PC-9 (cell line): ENCODE results near the gene ZNF846. TPM values are rescaled to one million over a fixed set of nuclear protein-coding genes. Genes with fewer than 3 reads are reported as not detected.

Experiments
- BruUV-seq: library from RNA; stranded (reverse); fragments of 400-500 nt; replicated peaks from 2 replicates; lab custom pipeline; 2021; lab: Mats Ljungman, UMichigan
- CTCF ChIA-PET: fragments of 300-600 bp; sonication (Branson Sonifier 250); formaldehyde crosslinking; loops from one replicate; lab custom pipeline; 2022; ENCODE audit warnings: antibody characterized with exemption; lab: Charles Lee
- POLR2A ChIA-PET: fragments of 300-600 bp; sonication (Branson Sonifier 250); formaldehyde crosslinking; loops from one replicate; lab custom pipeline; 2022; ENCODE audit warnings: antibody characterized with exemption; ENCODE audit not compliant: unreplicated experiment; lab: Charles Lee
- DNase-seq, 2 experiments: peaks; one replicate each; pipeline versions ENCODE4 v3.0.0 to v3.0.0-alpha.2; 2015 to 2022; ENCODE audit warnings: mixed read lengths in 1 of 2
- H2AFZ ChIP-seq: fragments of 200-600 bp; sonication (generic); 2 replicates; pipeline ENCODE4 v1.8.1; 2017; ENCODE audit warnings: antibody characterized with exemption
- H3F3A ChIP-seq: fragments of 200-600 bp; sonication (generic); 2 replicates; pipeline ENCODE4 v1.8.1; 2017; ENCODE audit warnings: antibody characterized with exemption, mild to moderate bottlenecking, low read depth; ENCODE audit not compliant: insufficient read depth
- H3K27ac ChIP-seq: fragments of 200-600 bp; sonication (generic); 2 replicates; pipeline ENCODE4 v1.6.1; 2016; ENCODE audit warnings: mixed run types
- H3K27me3 ChIP-seq: fragments of 200-600 bp; sonication (generic); 2 replicates; pipeline ENCODE4 v1.6.1; 2016; ENCODE audit warnings: low read depth, mixed run types; ENCODE audit not compliant: insufficient read depth
- H3K36me3 ChIP-seq: fragments of 200-600 bp; sonication (generic); 2 replicates; pipeline ENCODE4 v1.6.1; 2016; ENCODE audit warnings: low read depth, mixed run types
- H3K4me1 ChIP-seq: fragments of 200-600 bp; sonication (generic); replicated peaks from 2 replicates; pipeline ENCODE4 v1.6.1; 2016; ENCODE audit warnings: mixed run types; ENCODE audit not compliant: insufficient read depth
- H3K4me2 ChIP-seq: fragments of 200-600 bp; sonication (generic); 2 replicates; pipeline ENCODE4 v1.6.1; 2017; ENCODE audit warnings: mixed run types
- H3K4me3 ChIP-seq: fragments of 200-600 bp; sonication (generic); 2 replicates; pipeline ENCODE4 v1.6.1; 2016; ENCODE audit warnings: mixed run types
- H3K79me2 ChIP-seq: fragments of 200-600 bp; sonication (generic); 2 replicates; pipeline ENCODE4 v1.6.1; 2017; ENCODE audit warnings: low read depth, mixed run types
- H3K9me2 ChIP-seq: fragments of 200-600 bp; sonication (generic); 2 replicates; pipeline ENCODE4 v1.8.1; 2017; ENCODE audit warnings: mild to moderate bottlenecking; ENCODE audit not compliant: insufficient read depth
- H3K9me3 ChIP-seq: fragments of 200-600 bp; sonication (generic); 2 replicates; pipeline ENCODE4 v1.8.1; 2016; ENCODE audit warnings: low read depth; ENCODE audit not compliant: insufficient read depth
- H4K20me1 ChIP-seq: fragments of 200-600 bp; sonication (generic); 2 replicates; pipeline ENCODE4 v1.8.1; 2017; ENCODE audit not compliant: insufficient read depth
- CTCF ChIP-seq: fragments of 200-600 bp; sonication (generic); conservative IDR thresholded peaks from 2 replicates; pipeline ENCODE4 v1.6.1; 2017; ENCODE audit warnings: mixed run types, antibody characterized with exemption, mild to moderate bottlenecking, moderate library complexity
- EZH2 ChIP-seq: fragments of 200-600 bp; sonication (generic); IDR thresholded peaks from 2 replicates; pipeline ENCODE4 v1.8.0; 2017; ENCODE audit warnings: antibody characterized with exemption, low read depth
- intact Hi-C: fragments of 100-400 bp; cut with micrococcal nuclease; formaldehyde crosslinking; loops from one replicate; pipeline ENCODE4 v1.10.0; 2022; ENCODE audit not compliant: unreplicated experiment
- total RNA-seq: library from RNA; stranded (reverse); gene quantifications from 2 replicates; pipeline ENCODE4 v1.2.3, GENCODE V29; 2021

Gene ZNF846
- total RNA-seq, 1 experiment from 2014 or later = 8.3 TPM

GRCh38 chr19:9796113-9796773 is 27.7 kb upstream of the ZNF846 start:
- no peak overlapping the region for H3K4me3 ChIP-seq
- ChIA-PET POLR2A (no interaction called here), CTCF (interaction anchor here (0.6 to 1.2 kb wide), 2 partner anchors 211 to 366 kb away, joined by 4 to 8 read pairs; partner anchors contain the start of gene ZNF121)
- no peaks in the 10 kb centered on the region for H3K27me3 ChIP-seq
- no peaks in the 10 kb centered on the region for H4K20me1 ChIP-seq
- H3F3A ChIP-seq = peaks cover 51% of the 10 kb centered on the region
- TF ChIP-seq EZH2 (no peak), CTCF (peak; percentile 90)
- H3K36me3 ChIP-seq = no peaks in the 10 kb centered on the region
- no peak overlapping the region for H2AFZ ChIP-seq
- peak overlapping the region; percentile 53; the same call in 1 of the 2 replicates for H3K4me2 ChIP-seq
- H3K9me2 ChIP-seq = no peaks in the 10 kb centered on the region
- intact Hi-C loops = loop anchor here (1.0 to 10.0 kb wide), 4 partner anchors 170 to 660 kb away; no protein-coding TSS in a partner anchor
- H3K27ac ChIP-seq = no peak overlapping the region
- peak; percentile 75 to 93 for DNase-seq
- BruUV-seq = no TSS peak
- H3K4me1 ChIP-seq = peaks cover 31% of the 10 kb centered on the region
- H3K79me2 ChIP-seq = no peaks in the 10 kb centered on the region
- 0 out of 2 replicates have a peak, but pooled peaks cover 3% of the 10 kb centered on the region for H3K9me3 ChIP-seq

GRCh38 chr19:9793071-9793591 is 24.6 kb upstream of the ZNF846 start:
- intact Hi-C loops = loop anchor here (5.0 to 10.0 kb wide), 2 partner anchors 478 to 586 kb away; no protein-coding TSS in a partner anchor
- Histone ChIP-seq H3K4me2 (peak overlapping the region; percentile 55; the same call in 1 of the 2 replicates), H3K9me2 (no peaks in the 10 kb centered on the region), H4K20me1 (no peaks in the 10 kb centered on the region), H3K27me3 (no peaks in the 10 kb centered on the region), H2AFZ (no peak overlapping the region), H3F3A (peaks cover 38% of the 10 kb centered on the region; the same call in 1 of the 2 replicates), H3K79me2 (no peaks in the 10 kb centered on the region), H3K4me3 (peak overlapping the region; percentile 38; the same call in 1 of the 2 replicates), H3K27ac (no peak overlapping the region), H3K9me3 (0 out of 2 replicates have a peak, but pooled peaks cover 3% of the 10 kb centered on the region), H3K36me3 (no peaks in the 10 kb centered on the region), H3K4me1 (peaks cover 32% of the 10 kb centered on the region)
- ChIA-PET POLR2A (interaction anchor here (0.5 kb wide), 1 partner anchor 30 kb away, joined by 4 read pairs; no protein-coding TSS in a partner anchor), CTCF (no interaction called here)
- BruUV-seq = TSS peak; percentile 47
- DNase-seq = no peak
- TF ChIP-seq CTCF = no peak
- no peak for TF ChIP-seq EZH2

- H3K27ac ChIP-seq = no peak overlapping the region
- H3K36me3 ChIP-seq = no peaks in the 10 kb centered on the region
- H4K20me1 ChIP-seq = no peaks in the 10 kb centered on the region
- peak overlapping the region; percentile 68; the same call in 1 of the 2 replicates for H2AFZ ChIP-seq
- BruUV-seq = no TSS peak
- intact Hi-C loops = loop anchor here (1.0 to 10.0 kb wide), 3 partner anchors 27 to 585 kb away; partner anchors contain the start of gene FBXL12
- H3K9me2 ChIP-seq = no peaks in the 10 kb centered on the region
- peaks cover 31% of the 10 kb centered on the region; the same call in 1 of the 2 replicates for H3F3A ChIP-seq
- ChIA-PET POLR2A (no interaction called here), CTCF (no interaction called here)
- DNase-seq = peak; percentile 73 to 81
- H3K4me1 ChIP-seq = peaks cover 25% of the 10 kb centered on the region
- peak overlapping the region; percentile 75 for H3K4me2 ChIP-seq
- H3K4me3 ChIP-seq = peak overlapping the region; percentile 64
- H3K79me2 ChIP-seq = no peaks in the 10 kb centered on the region
- no peaks in the 10 kb centered on the region for H3K27me3 ChIP-seq
- H3K9me3 ChIP-seq = 0 out of 2 replicates have a peak, but pooled peaks cover 3% of the 10 kb centered on the region
- TF ChIP-seq EZH2 (no peak), CTCF (no peak)
These were observed 23.9 kb upstream of the ZNF846 start for GRCh38 chr19:9792206-9793070.
